ENCODE results near the gene LDB3. TPM values are rescaled to one million over a fixed set of nuclear protein-coding genes. Genes with fewer than 3 reads are reported as not detected.
"Not testable (repeated sequence)": the region's sequence is repeated elsewhere in the genome, so short reads cannot be mapped to it uniquely, and the experiment has no call there.

Gene LDB3
- total and polyA plus RNA-seq, 2 experiments from 2014 or later = 0.05 to 0.11 TPM

DNA sequence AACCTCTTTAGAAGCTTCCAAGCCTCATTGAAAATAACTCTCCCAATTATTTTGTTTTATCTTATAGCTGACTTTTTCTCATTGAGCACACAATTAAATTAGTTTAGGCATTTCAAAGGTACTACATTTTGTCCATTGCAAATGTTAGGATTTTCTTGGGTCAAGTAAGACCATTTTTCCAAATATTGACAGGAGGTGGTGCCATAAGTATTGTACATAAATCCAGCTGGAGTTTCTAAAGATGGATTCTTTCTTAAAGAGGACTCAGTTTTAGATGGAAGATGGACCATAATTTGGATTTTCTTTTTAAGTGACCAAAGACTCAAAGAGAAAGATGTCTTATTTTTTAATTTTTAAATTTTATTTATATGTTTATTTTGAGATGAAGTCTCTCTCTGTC is 26.3 kb upstream of the LDB3 start:
- H3F3A ChIP-seq (ENCODE audit: insufficient read depth) = peaks cover 11% of the 10 kb centered on the region; the same call in 1 of the 2 replicates
- no peak for DNase-seq
- peaks cover 26% of the 10 kb centered on the region for H3K4me1 ChIP-seq (ENCODE audit: insufficient read depth)
- no peak overlapping the region for H3K9ac ChIP-seq
- no peaks in the 10 kb centered on the region for H3K27me3 ChIP-seq (replicated peaks; ENCODE audit: insufficient read depth)
- H3K27ac ChIP-seq = no peak overlapping the region
- H3K9me2 ChIP-seq (ENCODE audit: insufficient read depth) = no peaks in the 10 kb centered on the region
- no peak overlapping the region for H2AFZ ChIP-seq
- no peaks in the 10 kb centered on the region for H4K20me1 ChIP-seq (ENCODE audit: insufficient read depth)
- TF ChIP-seq EZH2phosphoT487 (IDR thresholded peaks at IDR 0.05; ENCODE audit: insufficient read depth, low read depth) = no peak
- TF ChIP-seq EZH2 (IDR thresholded peaks at IDR 0.05; ENCODE audit: insufficient read depth, poor library complexity, severe bottlenecking) = no peak
- H3K4me3 ChIP-seq = no peak overlapping the region
- no peaks in the 10 kb centered on the region for H3K9me3 ChIP-seq (ENCODE audit: low read depth)
- H3K36me3 ChIP-seq (ENCODE audit: low read depth) = no peaks in the 10 kb centered on the region
- no peak overlapping the region for H3K4me2 ChIP-seq (ENCODE audit: unreplicated experiment)
- H3K79me2 ChIP-seq (ENCODE audit: insufficient read depth) = no peaks in the 10 kb centered on the region
- in situ Hi-C loops (cut with MboI) = no loop called here

DNA sequence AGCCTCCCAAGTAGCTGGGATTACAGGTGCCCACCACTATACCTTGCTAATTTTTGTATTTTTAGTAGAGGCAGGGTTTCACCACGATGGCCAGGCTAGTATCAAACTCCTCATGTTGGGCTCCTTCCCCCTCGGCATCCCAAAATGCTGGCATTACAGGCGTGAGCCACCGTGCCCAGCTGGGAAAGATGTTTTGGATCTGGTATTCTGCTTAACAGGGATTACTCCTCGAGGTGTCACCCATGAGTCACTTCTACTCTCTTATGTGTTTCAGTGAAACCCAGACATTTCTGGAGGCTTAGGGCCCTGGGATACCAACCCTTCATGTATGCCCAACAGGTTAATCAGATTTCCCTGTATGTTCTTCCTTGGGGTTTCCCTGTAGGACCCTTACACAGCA is 25.8 kb upstream of the LDB3 start:
- no peak overlapping the region for H3K4me3 ChIP-seq
- DNase-seq = peak; percentile 92
- no peaks in the 10 kb centered on the region for H3K9me3 ChIP-seq (ENCODE audit: low read depth)
- no peaks in the 10 kb centered on the region for H3K9me2 ChIP-seq (ENCODE audit: insufficient read depth)
- H3F3A ChIP-seq (ENCODE audit: insufficient read depth) = 0 out of 2 replicates have a peak, but pooled peaks cover 11% of the 10 kb centered on the region
- TF ChIP-seq EZH2 (IDR thresholded peaks at IDR 0.05; ENCODE audit: insufficient read depth, poor library complexity, severe bottlenecking) (no peak), EZH2phosphoT487 (IDR thresholded peaks at IDR 0.05; ENCODE audit: insufficient read depth, low read depth) (no peak)
- H2AFZ ChIP-seq = 0 out of 2 replicates have a peak overlapping the region, but pooled peaks have one; percentile 3
- H3K4me1 ChIP-seq (ENCODE audit: insufficient read depth) = peaks cover 27% of the 10 kb centered on the region
- no peaks in the 10 kb centered on the region for H3K27me3 ChIP-seq (replicated peaks; ENCODE audit: insufficient read depth)
- in situ Hi-C loops (cut with MboI) = no loop called here
- no peaks in the 10 kb centered on the region for H3K36me3 ChIP-seq (ENCODE audit: low read depth)
- 3 to 7% methylated on average over 5 of the region's 5 CpGs for WGBS, 2 experiments (ENCODE audit: low coverage in 1 of 2, low lambda C conversion rate in 2 of 2, missing lambda C conversion rate in 2 of 2)
- H3K4me2 ChIP-seq (ENCODE audit: unreplicated experiment) = peak overlapping the region; percentile 25
- H4K20me1 ChIP-seq (ENCODE audit: insufficient read depth) = no peaks in the 10 kb centered on the region
- no peaks in the 10 kb centered on the region for H3K79me2 ChIP-seq (ENCODE audit: insufficient read depth)
- 0 out of 2 replicates have a peak overlapping the region, but pooled peaks have one; percentile 20 for H3K9ac ChIP-seq
- H3K27ac ChIP-seq = no peak overlapping the region; the same call in 1 of the 2 replicates

DNA sequence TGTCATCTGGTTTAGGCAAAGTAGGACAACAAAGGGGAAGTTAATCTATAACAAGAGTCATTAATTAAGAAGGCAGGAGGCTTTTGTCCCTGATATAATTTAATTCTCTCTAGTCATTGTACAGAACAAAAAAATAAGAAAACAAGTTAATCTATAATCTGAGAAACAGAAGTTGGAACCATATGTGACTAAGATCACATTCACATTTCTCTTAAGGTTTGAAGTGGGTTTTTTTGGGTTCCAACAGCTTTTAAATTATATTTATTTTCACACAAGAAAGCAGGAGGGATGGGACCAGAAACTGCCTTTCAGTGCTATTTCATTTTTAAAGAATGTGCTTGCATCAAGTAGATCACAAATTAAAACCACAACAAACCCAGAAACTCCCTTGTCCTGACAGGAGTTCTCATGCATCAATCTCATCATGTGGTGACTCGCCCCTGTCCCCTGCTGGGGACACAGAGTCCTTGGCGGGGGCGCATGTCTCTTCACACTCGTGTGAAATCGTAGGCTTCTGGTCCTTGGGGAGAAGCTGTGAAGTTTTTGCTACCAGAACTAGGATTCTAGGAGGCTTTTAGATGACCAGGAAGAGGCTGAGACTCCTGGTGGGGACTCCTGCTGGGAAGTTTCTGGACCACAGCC is 24.0 kb upstream of the LDB3 start:
- Histone ChIP-seq H3K4me3 (no peak overlapping the region), H3K27ac (peak overlapping the region; percentile 36), H2AFZ (no peak overlapping the region), H3K9ac (peak overlapping the region; percentile 14; the same call in 1 of the 2 replicates), H3K4me1 (ENCODE audit: insufficient read depth) (peaks cover 43% of the 10 kb centered on the region), H3K27me3 (replicated peaks; ENCODE audit: insufficient read depth) (no peaks in the 10 kb centered on the region), H3K79me2 (ENCODE audit: insufficient read depth) (no peaks in the 10 kb centered on the region), H3K36me3 (ENCODE audit: low read depth) (no peaks in the 10 kb centered on the region), H3F3A (ENCODE audit: insufficient read depth) (0 out of 2 replicates have a peak, but pooled peaks cover 19% of the 10 kb centered on the region), H3K9me3 (ENCODE audit: low read depth) (no peaks in the 10 kb centered on the region), H4K20me1 (ENCODE audit: insufficient read depth) (no peaks in the 10 kb centered on the region), H3K9me2 (ENCODE audit: insufficient read depth) (no peaks in the 10 kb centered on the region), H3K4me2 (ENCODE audit: unreplicated experiment) (peak overlapping the region; percentile 7)
- WGBS, 2 experiments (ENCODE audit: low coverage in 1 of 2, low lambda C conversion rate in 2 of 2, missing lambda C conversion rate in 2 of 2) = 15 to 18% methylated on average over 5 of the region's 5 CpGs
- peak; percentile 70 for DNase-seq
- no peak for TF ChIP-seq EZH2 (IDR thresholded peaks at IDR 0.05; ENCODE audit: insufficient read depth, poor library complexity, severe bottlenecking)
- in situ Hi-C loops (cut with MboI) = no loop called here

DNA sequence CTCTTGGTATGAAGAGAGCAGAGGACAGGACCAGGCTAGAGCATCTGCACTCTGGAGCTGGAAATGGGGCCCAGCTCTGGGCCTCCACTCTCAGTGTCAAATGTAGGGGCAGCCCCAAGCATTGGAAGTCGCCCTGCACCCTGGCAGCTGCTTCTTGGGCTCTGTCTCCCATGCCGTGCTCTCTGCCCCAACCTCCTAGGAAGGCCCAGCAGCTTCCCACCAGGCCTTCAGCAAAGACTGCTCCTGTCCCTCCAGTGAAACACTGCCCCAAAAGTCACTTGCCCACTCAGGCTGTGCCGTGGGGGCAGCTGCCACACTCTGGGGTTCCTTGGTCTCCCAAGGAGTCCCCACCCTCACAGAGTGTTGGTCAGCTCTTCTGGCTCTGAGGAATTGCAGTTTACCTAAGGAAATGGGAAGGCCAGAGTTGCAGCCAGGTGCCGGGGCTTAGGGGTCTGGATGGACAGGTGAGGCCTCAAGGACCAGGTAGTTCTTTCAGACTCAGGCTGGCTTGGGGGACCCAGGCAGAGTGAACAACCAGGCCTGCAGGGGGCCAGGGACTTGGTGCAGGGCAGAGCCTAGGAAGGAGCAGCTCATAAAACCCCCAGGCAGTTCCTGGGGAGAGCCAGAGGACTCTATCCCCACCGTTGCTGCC is 23.4 kb upstream of the LDB3 start:
- DNase-seq = no peak
- H2AFZ ChIP-seq = no peak overlapping the region

DNA sequence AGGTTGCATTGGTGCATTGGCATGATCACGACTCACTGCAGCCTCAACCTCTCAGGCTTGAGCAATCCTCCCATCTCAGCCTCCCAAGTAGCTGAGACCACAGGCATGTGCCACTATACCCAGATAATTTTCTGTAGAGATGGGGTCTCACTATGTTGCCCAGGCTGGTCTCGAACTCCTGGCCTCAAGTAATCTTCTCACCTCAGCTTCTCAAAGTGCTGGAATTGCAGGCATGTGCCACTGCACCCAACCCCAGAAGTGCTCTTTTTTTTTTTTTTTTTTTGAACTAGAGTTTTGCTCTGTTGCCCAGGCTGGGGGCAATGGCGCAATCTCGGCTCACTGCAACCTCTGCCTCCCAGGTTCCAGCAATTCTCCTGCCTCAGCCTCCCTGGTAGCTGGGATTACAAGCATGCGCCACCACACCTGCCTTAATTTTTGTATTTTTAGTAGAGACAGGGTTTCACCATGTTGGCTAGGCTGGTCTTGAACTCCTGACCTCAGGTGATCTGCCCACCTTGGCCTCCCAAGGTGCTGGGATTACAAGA is 22.6 kb upstream of the LDB3 start:
- DNase-seq; H3K9me3 ChIP-seq (ENCODE audit: low read depth); H3K9ac ChIP-seq; H3K27ac ChIP-seq; H4K20me1 ChIP-seq (ENCODE audit: insufficient read depth); H3K27me3 ChIP-seq (replicated peaks; ENCODE audit: insufficient read depth); H3K9me2 ChIP-seq (ENCODE audit: insufficient read depth); H3K79me2 ChIP-seq (ENCODE audit: insufficient read depth); in situ Hi-C loops (cut with MboI); H3K4me2 ChIP-seq (ENCODE audit: unreplicated experiment); H3K4me3 ChIP-seq; H2AFZ ChIP-seq; H3K36me3 ChIP-seq (ENCODE audit: low read depth): not testable (repeated sequence)
- WGBS, 2 experiments (ENCODE audit: low coverage in 1 of 2, low lambda C conversion rate in 2 of 2, missing lambda C conversion rate in 2 of 2) = 92 to 96% methylated on average over 5 of the region's 5 CpGs
- peaks cover 46% of the 10 kb centered on the region for H3K4me1 ChIP-seq (ENCODE audit: insufficient read depth)
- 0 out of 2 replicates have a peak, but pooled peaks cover 19% of the 10 kb centered on the region for H3F3A ChIP-seq (ENCODE audit: insufficient read depth)

More for the DNA sequence above, 23.4 kb upstream of the LDB3 start:
- no peaks in the 10 kb centered on the region for H4K20me1 ChIP-seq (ENCODE audit: insufficient read depth)
- H3K4me3 ChIP-seq = no peak overlapping the region
- H3K9me3 ChIP-seq (ENCODE audit: low read depth) = no peaks in the 10 kb centered on the region
- no peaks in the 10 kb centered on the region for H3K36me3 ChIP-seq (ENCODE audit: low read depth)
- in situ Hi-C loops (cut with MboI) = no loop called here
- 82 to 87% methylated on average over 5 of the region's 5 CpGs for WGBS, 2 experiments (ENCODE audit: low coverage in 1 of 2, low lambda C conversion rate in 2 of 2, missing lambda C conversion rate in 2 of 2)
- H3K9ac ChIP-seq = peak overlapping the region; percentile 14; the same call in 1 of the 2 replicates
- peak overlapping the region; percentile 7 for H3K4me2 ChIP-seq (ENCODE audit: unreplicated experiment)
- H3K27me3 ChIP-seq (replicated peaks; ENCODE audit: insufficient read depth) = no peaks in the 10 kb centered on the region
- H3F3A ChIP-seq (ENCODE audit: insufficient read depth) = 0 out of 2 replicates have a peak, but pooled peaks cover 19% of the 10 kb centered on the region
- TF ChIP-seq EZH2phosphoT487 (IDR thresholded peaks at IDR 0.05; ENCODE audit: insufficient read depth, low read depth) (no peak), EZH2 (IDR thresholded peaks at IDR 0.05; ENCODE audit: insufficient read depth, poor library complexity, severe bottlenecking) (no peak)
- peak overlapping the region; percentile 36 for H3K27ac ChIP-seq
- H3K9me2 ChIP-seq (ENCODE audit: insufficient read depth) = no peaks in the 10 kb centered on the region
- peaks cover 46% of the 10 kb centered on the region for H3K4me1 ChIP-seq (ENCODE audit: insufficient read depth)
- H3K79me2 ChIP-seq (ENCODE audit: insufficient read depth) = no peaks in the 10 kb centered on the region
